Left kidney (tissue), 2 donors: ENCODE measurements around the gene MAEA. TPM values are rescaled to one million over a fixed set of nuclear protein-coding genes. Genes with fewer than 3 reads are reported as not detected.

ENCODE experiments used
- DNase-seq: peaks from one replicate; pipeline ENCODE4 v3.0.0-alpha.2; 2013
- polyA plus RNA-seq: library from polyadenylated mRNA; unstranded; fragments of 120-200 nt; gene quantifications from one replicate; pipeline ENCODE4 v1.2.1, GENCODE V29; 2013; ENCODE audit not compliant: insufficient read length

Gene MAEA
- polyA plus RNA-seq, 1 donor: 62.7 TPM

DNA sequence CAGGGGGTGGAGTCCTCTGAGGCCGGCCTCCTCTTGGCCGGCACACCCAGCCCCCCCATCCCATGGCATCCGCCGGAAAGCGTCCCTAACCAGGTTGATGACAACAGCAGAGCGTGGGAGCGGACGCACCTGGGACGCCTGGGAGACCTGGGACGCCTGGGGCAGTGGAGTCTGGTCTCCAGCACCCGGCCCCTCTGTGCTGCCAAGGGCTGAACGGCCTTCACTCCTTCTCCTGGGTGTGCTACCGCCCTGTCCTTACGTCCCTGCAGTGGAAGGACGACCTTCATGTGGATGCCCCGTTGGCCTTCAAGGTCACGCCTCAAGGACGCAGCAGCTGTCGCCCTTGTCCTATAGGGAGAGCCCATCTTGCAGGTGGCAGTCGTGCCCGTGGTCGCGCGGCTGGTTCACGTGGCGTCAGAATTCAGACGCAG, 89.7 kb downstream of the MAEA start:
- DNase-seq: no peak

DNA sequence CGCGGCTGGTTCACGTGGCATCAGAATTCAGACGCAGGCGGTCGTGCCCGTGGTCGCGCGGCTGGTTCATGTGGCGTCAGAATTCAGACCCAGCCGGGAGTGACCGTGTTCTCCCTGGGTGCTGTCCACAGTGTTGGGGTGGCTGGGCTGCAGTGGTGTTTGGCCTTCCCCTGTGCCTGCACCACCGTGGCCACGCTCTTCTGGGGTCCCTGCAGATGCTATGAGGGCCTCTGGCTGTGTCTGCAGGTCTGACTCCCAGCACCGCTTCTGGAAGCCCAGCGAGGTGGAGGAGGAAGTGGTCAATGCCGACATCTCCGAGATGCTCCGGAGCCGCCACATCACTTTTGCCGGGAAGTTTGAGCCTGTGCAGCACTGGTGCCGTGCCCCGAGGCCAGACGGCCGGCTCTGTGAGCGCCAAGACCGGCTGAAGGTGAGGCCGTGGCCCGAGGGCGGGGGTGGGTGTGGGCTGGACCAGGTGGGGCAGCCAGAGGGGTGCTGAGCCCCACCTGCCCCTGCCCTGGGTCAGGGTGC, 90.2 kb downstream of the MAEA start:
- DNase-seq: no peak

DNA sequence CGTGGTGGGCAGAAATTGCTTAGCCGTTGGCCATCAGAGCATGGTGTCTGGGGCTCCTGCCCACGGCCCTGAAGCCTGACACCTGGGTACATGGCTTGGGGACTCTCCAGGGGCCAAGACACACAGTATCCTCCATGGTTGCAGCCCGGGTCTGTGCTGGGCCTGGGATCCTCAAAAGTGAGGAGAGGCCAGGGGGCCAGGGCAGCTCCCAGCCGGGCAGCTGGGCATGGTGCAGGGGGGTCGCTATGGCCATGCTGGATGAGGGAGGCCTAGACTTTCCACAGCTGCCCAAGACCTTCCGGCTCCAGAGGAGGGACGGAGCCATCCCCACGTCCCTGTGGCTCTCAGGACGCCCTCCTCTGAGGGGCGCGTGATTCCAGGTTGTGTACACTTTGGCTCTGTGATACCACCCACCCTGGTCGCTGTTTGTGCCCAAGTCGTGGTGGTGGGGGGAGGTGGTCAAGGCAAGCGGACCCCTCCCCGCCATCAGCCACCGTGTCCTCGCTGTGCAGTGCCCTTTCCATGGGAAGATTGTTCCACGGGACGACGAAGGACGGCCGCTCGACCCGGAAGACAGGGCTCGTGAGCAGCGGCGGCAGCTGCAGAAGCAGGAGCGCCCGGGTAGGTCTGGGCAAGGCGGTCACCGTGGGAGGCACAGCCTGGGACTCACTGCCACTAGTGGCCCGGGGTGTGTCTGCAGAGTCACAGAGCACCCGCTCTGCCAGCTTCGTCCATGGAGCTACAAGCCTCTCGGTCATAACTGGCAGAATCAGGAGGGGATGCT, 90.9 kb downstream of the MAEA start:
- no peak for DNase-seq

DNA sequence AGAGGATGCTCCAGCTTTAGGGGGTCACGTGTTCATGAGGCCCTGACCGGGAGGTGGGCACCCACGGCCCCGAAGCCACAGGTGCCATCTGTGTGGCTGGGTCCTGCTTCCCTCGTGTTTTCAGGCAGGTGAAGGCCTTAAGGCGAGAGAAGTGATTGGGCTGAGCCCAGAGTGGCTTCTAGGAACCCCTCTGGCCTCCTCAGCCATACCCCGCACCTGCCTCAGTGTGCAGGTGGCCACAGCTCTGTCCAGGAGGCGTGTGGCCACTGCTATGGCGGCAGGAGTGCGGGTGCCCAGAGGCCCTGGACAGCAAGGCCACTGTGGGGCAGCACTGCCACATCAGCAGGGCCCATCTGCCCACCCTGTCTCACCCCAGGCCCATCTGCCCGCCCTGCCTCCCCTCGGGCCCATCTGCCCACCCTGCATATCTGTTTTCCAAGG, 91.5 kb downstream of the MAEA start:
- no peak for DNase-seq

DNA sequence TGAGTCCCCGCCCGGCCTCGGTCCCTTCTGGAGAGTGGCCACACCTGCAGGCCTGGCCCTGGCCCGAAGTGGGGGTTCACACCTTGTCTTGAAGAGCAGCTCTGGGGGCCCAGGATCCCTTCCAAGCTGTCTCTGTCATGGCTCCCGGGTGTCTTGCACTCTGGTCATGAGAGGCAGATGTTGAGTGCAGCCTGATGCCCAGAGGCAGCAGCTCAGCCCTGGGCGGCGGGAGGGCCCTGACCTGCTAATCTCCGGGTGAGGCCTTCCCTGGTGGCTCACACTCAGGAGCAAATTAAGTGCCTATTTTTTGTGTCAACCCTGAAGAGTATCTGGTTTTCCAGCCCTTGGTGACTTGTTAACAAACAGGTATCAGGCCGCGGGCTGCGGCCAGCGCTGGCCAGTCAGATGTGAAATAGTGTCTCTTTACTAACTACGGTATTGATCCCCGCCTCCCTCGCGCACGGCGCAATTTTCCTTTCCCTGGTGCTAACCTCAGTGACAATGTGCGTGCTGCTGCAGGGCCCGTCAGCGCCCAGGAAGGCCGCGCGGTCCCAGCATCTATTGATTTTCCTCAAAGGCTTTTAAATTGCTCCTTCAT, 92.4 kb downstream of the MAEA start:
- DNase-seq: no peak

DNA sequence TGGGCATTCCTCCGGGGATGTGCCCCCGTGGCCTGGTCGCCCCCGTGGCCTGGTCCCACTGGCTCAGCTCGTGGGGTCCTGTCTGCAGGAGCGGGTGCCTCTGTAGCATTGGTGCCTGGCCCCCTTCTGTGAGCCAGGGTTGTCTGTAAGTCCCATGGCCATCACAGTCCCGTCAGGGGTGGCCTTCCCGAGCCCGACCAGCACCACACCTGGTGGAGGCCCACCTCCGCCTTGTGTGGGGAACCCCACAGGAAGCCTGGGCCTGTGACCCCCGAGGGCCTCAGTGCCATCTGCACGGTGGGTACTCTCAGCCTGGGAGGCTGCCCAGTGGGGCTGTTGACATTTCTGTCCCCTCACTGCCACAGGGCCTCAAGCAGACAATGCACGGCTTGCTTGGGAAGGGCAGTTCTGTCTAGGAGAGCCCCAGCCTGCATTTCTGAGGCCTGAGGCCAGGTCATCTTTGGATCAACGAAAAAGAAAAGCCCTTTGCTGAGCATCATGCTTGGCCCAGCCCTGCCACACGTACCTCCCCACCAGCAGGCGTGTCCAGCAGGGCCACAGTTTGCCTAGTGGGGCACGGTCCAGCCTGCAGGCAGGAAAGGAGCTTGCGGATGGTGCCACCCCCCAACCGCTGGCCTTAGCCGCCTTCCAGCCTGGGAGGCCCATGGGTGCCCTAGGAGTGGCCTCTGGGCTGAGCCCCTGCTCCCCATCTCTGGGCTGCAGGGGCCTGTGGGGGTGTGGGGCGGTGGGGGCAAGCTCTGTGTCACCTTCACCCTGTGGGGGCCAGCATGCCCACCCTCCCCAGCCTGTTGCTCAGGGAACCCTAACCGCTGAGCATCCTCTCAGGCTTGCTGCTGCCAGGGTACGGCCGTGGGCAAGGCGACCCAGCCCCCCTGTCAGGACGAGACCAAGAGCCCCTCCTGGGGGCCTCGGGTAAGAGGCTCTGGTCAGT, 93.4 kb downstream of the MAEA start:
- DNase-seq: no peak

DNA sequence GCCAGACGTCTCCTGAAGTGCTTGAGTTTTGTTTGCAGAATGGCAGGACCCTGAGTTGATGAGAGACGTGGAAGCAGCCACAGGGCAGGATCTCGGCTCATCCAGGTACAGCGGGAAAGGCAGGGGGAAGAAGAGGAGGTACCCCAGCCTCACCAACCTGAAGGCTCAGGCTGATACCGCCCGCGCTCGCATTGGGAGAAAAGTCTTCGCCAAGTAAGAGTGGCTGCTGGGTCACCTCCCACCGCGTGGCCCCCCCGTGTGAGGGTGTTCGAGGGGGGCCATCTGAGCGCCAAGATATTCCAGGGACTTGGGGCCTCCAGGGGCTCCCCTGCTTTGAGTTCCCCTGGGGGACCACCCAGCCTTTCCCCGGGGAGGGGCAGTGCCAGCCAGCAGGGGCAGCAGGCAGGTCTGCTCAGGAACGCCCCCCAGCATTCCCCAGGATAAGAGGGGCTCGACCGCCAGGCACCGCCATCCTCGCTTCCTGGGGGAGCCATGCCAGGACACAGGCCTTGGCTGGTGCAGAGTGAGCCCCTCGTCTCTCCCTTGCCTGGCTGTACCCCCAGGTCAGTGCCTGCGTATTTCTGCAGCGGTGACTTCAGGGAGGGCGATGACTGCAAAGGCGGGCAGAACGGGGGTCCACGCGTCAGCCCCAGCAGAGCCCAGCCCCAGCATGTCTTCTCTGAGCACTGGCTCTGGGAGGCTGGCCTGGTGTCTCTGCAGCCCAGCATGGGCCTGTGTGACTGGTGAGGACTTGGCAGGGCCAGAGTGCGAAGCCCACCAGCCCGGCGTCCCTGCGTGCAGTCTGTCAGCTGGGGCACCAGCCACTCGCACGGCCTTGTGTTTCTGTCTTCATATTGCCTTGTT, 94.3 kb downstream of the MAEA start:
- DNase-seq: no peak

DNA sequence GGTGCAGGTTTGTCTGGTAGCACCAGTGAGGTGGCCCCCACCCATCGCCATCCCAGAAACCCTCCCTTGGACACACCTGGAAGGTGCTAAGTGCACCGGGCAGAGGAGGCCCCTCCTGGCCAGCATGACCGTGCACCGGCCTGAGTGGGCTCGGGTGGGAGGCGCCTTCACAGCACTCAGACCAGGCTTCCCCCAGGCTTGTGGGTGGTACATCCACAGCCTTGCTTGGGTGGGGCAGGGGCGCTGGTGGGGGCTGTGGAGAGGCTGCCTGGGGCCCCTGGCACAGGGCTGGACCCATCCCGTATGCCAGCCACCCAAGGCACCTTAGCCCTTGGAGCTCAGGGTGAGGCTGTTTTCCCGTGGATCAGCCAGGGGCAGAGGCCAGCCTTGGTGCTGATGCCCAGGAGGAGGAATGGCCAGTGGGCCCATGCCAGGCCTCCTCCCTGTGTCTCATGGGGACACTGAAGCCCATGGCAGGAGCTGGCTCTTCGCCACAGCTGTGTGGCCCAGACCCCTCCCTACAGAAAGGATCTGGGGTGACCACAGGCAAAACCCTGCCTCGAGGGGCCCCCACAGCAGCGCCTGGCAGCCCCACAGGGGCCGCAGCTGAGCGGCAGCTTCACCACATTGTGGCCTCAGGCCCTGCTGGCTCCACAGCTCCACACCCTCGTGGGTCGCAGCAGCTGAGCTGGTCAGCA, 95.1 kb downstream of the MAEA start:
- DNase-seq: no peak

DNA sequence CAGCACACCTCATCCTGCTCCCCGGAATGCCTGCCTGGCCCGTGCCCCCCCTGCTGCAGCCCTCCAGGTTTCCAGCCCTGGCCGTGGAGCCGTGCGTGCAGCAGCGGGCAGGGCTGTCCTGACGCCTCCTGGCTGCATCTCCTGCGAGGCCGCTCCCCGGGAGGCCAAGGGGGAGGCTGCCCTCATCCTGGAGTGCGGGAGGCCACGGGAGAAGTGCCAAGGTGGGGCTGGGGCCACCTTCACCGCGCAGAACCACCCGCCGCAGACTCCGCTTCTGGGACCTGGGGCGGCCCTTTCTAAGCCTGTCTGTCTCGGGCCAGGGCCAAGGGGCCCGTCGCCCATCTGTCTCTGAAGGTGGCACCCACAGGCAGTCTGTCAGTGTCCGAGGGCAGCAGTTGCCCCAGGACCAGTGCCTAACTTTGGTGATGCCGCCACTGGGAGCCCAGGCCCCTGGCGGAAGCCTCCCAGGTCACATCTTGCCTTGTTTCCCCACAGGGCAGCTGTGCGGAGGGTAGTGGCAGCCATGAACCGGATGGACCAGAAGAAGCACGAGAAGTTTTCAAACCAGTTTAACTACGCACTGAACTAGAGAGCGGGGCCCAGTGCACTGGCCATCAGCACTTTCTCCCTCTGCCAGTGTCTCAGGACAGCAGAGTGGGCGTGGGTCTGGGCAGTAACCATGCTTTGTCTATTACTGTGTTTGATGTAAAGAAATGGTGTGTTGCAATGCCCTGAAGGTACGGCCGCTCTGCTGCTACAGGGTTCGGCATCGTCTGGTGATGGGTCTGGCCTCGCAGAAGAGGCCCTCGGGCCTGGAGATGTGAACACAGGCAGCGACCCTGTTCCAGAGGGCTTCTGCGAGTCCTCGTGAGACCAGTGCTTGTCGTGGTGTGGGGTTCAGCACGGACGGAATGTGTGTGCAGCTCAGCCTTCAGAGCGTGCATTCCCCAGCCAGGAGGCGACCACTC, 96.0 kb downstream of the MAEA start:
- no peak for DNase-seq

Other genes with a start within 250 kb of the MAEA start
- 17.9 TPM for gene RNF212, start 176.3 kb upstream of the MAEA start, polyA plus RNA-seq
- 10.8 TPM for gene SPON2, start 117.3 kb upstream of the MAEA start, polyA plus RNA-seq
- 112 TPM for gene CTBP1, start 40.8 kb upstream of the MAEA start, polyA plus RNA-seq
- gene UVSSA, start 57.3 kb downstream of the MAEA start, polyA plus RNA-seq: 16.2 TPM
- gene NKX1-1, start 116.6 kb downstream of the MAEA start, polyA plus RNA-seq: not detected